Measurements from ENCODE around the gene ERCC6. TPM values are rescaled to one million over a fixed set of nuclear protein-coding genes. Genes with fewer than 3 reads are reported as not detected.

The ERCC6 gene
- total RNA-seq, 1 donor from 2014 or later, result 23.5 TPM

GRCh38 chr10:49549640-49550346 is 10.9 kb upstream of the ERCC6 start:
- no peak for ATAC-seq

DNA sequence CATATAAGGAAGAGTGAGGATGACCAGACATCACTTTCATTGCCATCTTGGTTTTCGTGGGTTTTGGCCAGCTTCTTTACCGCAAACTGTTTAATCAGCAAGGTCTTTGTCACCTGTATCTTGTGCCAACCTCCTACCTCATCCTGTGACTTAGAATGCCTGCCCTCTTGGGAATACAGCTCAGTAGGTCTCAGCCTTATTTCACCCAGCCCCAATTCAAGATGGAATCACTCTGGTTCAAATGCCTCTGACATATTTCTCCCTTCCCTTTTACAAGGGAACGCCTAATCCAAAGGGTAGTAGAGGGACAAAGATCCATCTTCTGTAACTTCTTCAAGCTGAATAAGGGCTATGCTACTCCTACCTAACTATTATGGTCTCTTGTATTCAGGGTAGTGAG is 4.7 kb upstream of the ERCC6 start:
- Histone ChIP-seq H3K36me3 (no peaks in the 10 kb centered on the region), H3K4me1 (peaks cover 5% of the 10 kb centered on the region), H3K27me3 (ENCODE audit: low read depth) (no peaks in the 10 kb centered on the region), H3K9me3 (no peaks in the 10 kb centered on the region), H3K27ac (no peak overlapping the region), H3K4me3 (no peak overlapping the region)
- intact Hi-C loops (cut with DNase I), result no loop called here
- DNase-seq, result no peak
- TF ChIP-seq, protein P1, sequence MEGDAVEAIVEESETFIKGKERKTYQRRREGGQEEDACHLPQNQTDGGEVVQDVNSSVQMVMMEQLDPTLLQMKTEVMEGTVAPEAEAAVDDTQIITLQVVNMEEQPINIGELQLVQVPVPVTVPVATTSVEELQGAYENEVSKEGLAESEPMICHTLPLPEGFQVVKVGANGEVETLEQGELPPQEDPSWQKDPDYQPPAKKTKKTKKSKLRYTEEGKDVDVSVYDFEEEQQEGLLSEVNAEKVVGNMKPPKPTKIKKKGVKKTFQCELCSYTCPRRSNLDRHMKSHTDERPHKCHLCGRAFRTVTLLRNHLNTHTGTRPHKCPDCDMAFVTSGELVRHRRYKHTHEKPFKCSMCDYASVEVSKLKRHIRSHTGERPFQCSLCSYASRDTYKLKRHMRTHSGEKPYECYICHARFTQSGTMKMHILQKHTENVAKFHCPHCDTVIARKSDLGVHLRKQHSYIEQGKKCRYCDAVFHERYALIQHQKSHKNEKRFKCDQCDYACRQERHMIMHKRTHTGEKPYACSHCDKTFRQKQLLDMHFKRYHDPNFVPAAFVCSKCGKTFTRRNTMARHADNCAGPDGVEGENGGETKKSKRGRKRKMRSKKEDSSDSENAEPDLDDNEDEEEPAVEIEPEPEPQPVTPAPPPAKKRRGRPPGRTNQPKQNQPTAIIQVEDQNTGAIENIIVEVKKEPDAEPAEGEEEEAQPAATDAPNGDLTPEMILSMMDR (IDR thresholded peaks at IDR 0.05), result no peak
- ATAC-seq, result no peak

More at GRCh38 chr10:49549640-49550346, 10.9 kb upstream of the ERCC6 start:
- TF ChIP-seq, protein P1 (IDR thresholded peaks at IDR 0.05), result no peak
- intact Hi-C loops (cut with DNase I), result no loop called here
- no peak overlapping the region for H3K27ac ChIP-seq
- H3K36me3 ChIP-seq, result no peaks in the 10 kb centered on the region
- no peaks in the 10 kb centered on the region for H3K27me3 ChIP-seq (ENCODE audit: low read depth)
- H3K4me1 ChIP-seq, result no peaks in the 10 kb centered on the region
- no peak overlapping the region for H3K4me3 ChIP-seq
- no peaks in the 10 kb centered on the region for H3K9me3 ChIP-seq
- DNase-seq, result no peak

DNA sequence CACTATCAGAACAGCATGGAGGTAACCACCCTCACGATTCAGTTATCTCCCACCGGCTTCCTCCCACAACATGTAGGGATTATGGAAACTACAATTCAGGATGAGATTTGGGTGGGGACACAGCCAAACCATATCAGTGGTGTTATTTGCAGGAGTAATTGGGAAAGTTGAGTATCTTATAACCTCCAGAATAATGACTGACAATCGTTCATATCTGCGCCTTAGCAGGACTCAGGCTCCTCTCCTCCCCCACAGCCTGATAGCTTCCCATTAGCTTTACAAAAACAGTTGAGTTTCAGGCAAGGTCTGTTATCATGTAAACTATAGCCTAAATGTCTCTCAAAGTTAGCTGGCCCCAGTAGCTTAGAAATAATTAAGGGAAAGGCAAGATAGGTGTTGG is 3.4 kb upstream of the ERCC6 start:
- DNase-seq (no peak), ATAC-seq (no peak)
- Histone ChIP-seq H3K4me1 (peaks cover 14% of the 10 kb centered on the region), H3K4me3 (no peak overlapping the region), H3K9me3 (no peaks in the 10 kb centered on the region), H3K36me3 (no peaks in the 10 kb centered on the region), H3K27ac (no peak overlapping the region), H3K27me3 (ENCODE audit: low read depth) (no peaks in the 10 kb centered on the region)
- TF ChIP-seq, protein P1 (IDR thresholded peaks at IDR 0.05), result no peak
- intact Hi-C loops (cut with DNase I), result no loop called here

- no peak for DNase-seq
- intact Hi-C loops (cut with DNase I), result no loop called here
- TF ChIP-seq, protein P1 (IDR thresholded peaks at IDR 0.05), result no peak
- Histone ChIP-seq H3K4me1 (peaks cover 17% of the 10 kb centered on the region), H3K9me3 (no peaks in the 10 kb centered on the region), H3K36me3 (no peaks in the 10 kb centered on the region), H3K4me3 (no peak overlapping the region), H3K27me3 (ENCODE audit: low read depth) (no peaks in the 10 kb centered on the region), H3K27ac (no peak overlapping the region)
- ATAC-seq, result no peak
These were observed 2.8 kb upstream of the ERCC6 start for GRCh38 chr10:49541762-49542161.

- intact Hi-C loops (cut with DNase I), result no loop called here
- TF ChIP-seq, protein P1 (IDR thresholded peaks at IDR 0.05), result no peak
- ATAC-seq, result no peak
- DNase-seq, result no peak
- Histone ChIP-seq H3K4me1 (peaks cover 27% of the 10 kb centered on the region), H3K36me3 (no peaks in the 10 kb centered on the region), H3K27ac (no peak overlapping the region), H3K27me3 (ENCODE audit: low read depth) (no peaks in the 10 kb centered on the region), H3K4me3 (peak overlapping the region; percentile 72), H3K9me3 (no peaks in the 10 kb centered on the region)
These were observed 1.3 kb upstream of the ERCC6 start for GRCh38 chr10:49540056-49540797.

Measured in lower lobe of right lung (tissue), 2 donors.